HepG2 (cell line): ENCODE measurements around the gene EPHB4. TPM values are rescaled to one million over a fixed set of nuclear protein-coding genes. Genes with fewer than 3 reads are reported as not detected.

ENCODE experiments used
- AHDC1 ChIP-seq: sonication (generic); formaldehyde crosslinking; IDR thresholded peaks from 2 replicates; pipeline ENCODE4 v1.5.1; 2020; ENCODE audit warnings: mild to moderate bottlenecking, missing genetic modification reagents, borderline replicate concordance
- BCL6 ChIP-seq: IDR thresholded peaks from 2 replicates; pipeline ENCODE4 v1.6.1; 2016; ENCODE audit warnings: missing genetic modification reagents, missing compliant biosample characterization
- ESRRA ChIP-seq: sonication (generic); formaldehyde crosslinking; IDR thresholded peaks from 2 replicates; pipeline ENCODE4 v1.5.1; 2020; ENCODE audit warnings: mild to moderate bottlenecking, low read depth, missing genetic modification reagents
- FOXP4 ChIP-seq: sonication (generic); formaldehyde crosslinking; IDR thresholded peaks from 2 replicates; pipeline ENCODE4 v1.4.0; 2020; ENCODE audit warnings: missing genetic modification reagents
- GABPA ChIP-seq, 2 experiments: IDR thresholded peaks; 2 replicates each; pipeline ENCODE4 v1.6.1; 2011 to 2016; ENCODE audit warnings: low read depth in 2 of 2, low read length in 1 of 2, missing biosample characterization in 1 of 2, missing genetic modification characterization in 1 of 2
- HDAC1 ChIP-seq: sonication (generic); formaldehyde crosslinking; IDR thresholded peaks from 2 replicates; pipeline ENCODE4 v1.5.1; 2020; ENCODE audit warnings: mild to moderate bottlenecking, missing genetic modification reagents
- KAT8 ChIP-seq: IDR thresholded peaks from 2 replicates; pipeline ENCODE4 v1.6.1; 2016; ENCODE audit warnings: missing genetic modification reagents, missing compliant biosample characterization
- LCORL ChIP-seq, 2 experiments: fragments of 450-650 bp in 1 of 2; sonication (generic) in 1 of 2; formaldehyde crosslinking in 1 of 2; IDR thresholded peaks; 2 replicates each; pipeline versions ENCODE4 v1.5.0 to v1.6.1; 2017 to 2020; ENCODE audit warnings: antibody characterized with exemption in 1 of 2, missing genetic modification reagents in 1 of 2
- RFXAP ChIP-seq: sonication (generic); formaldehyde crosslinking; IDR thresholded peaks from 2 replicates; pipeline ENCODE4 v1.4.0; 2020; ENCODE audit warnings: missing genetic modification reagents, borderline replicate concordance
- RXRB ChIP-seq: IDR thresholded peaks from 2 replicates; pipeline ENCODE4 v1.6.1; 2016; ENCODE audit warnings: borderline replicate concordance, missing genetic modification reagents, missing compliant biosample characterization
- TAF1 ChIP-seq: sonication (generic); formaldehyde crosslinking; IDR thresholded peaks from 2 replicates; pipeline ENCODE4 v1.4.0; 2020; ENCODE audit warnings: missing genetic modification reagents
- ZBTB37 ChIP-seq: sonication (generic); formaldehyde crosslinking; IDR thresholded peaks from 2 replicates; pipeline ENCODE4 v1.4.0; 2020; ENCODE audit warnings: mild to moderate bottlenecking, missing genetic modification reagents
- ZBTB42 ChIP-seq: sonication (generic); formaldehyde crosslinking; IDR thresholded peaks from 2 replicates; pipeline ENCODE4 v1.5.0; 2020; ENCODE audit warnings: mild to moderate bottlenecking, missing genetic modification reagents
- ZNF414 ChIP-seq: sonication (generic); formaldehyde crosslinking; IDR thresholded peaks from 2 replicates; pipeline ENCODE4 v1.5.0; 2020; ENCODE audit warnings: missing genetic modification reagents
- ZNF580 ChIP-seq: IDR thresholded peaks from 2 replicates; pipeline ENCODE4 v1.6.1; 2016; ENCODE audit warnings: low read depth, borderline replicate concordance
- ZNF772 ChIP-seq: sonication (generic); formaldehyde crosslinking; IDR thresholded peaks from 2 replicates; pipeline ENCODE4 v1.5.0; 2020; ENCODE audit warnings: mild to moderate bottlenecking, missing genetic modification reagents
- ZNF777 ChIP-seq: sonication (generic); formaldehyde crosslinking; IDR thresholded peaks from 2 replicates; pipeline ENCODE4 v1.4.0; 2020; ENCODE audit warnings: missing genetic modification reagents
- polyA plus RNA-seq, 8 experiments: library from polyadenylated mRNA; depleted of rRNA in 3 of 8; stranded (reverse) in 7 of 8; unstranded in 1 of 8; fragments of >200 nt; fragmentation: Illumina TruSeq in 4 of 8; extraction: Trizol in 4 of 8; gene quantifications; 2 replicates each; pipeline versions ENCODE4 v1.2.1 to v1.2.3, GENCODE V29; 2011 to 2016; ENCODE audit warnings: low read depth in 4 of 8, missing spikeins in 1 of 8, mixed read lengths in 1 of 8; ENCODE audit not compliant: insufficient read depth in 1 of 8
- total RNA-seq, 5 experiments: library from RNA; depleted of rRNA; stranded (reverse); fragments of >200 nt; fragmentation: Illumina TruSeq; extraction: Trizol; gene quantifications; 2 replicates each; pipeline ENCODE4 v1.2.3, GENCODE V29; 2016; ENCODE audit warnings: low read depth in 1 of 5

Gene EPHB4
- total and polyA plus RNA-seq, 2 of the 13 experiments (the other 11 are each of a cell fraction or from before 2014, with no cell fraction given), result 61.4 to 69.6 TPM

- TF ChIP-seq LCORL (IDR thresholded peaks at IDR 0.05) (no peak), LCORL (CRISPR knock-in tag; IDR thresholded peaks at IDR 0.05) (peak; percentile 45; the same call in 1 of the 2 replicates), BCL6 (CRISPR knock-in tag) (no peak), ZNF772 (CRISPR knock-in tag) (0 out of 2 replicates have a peak, but pooled peaks have one; percentile 62), TAF1 (CRISPR knock-in tag) (peak; percentile 45; the same call in 1 of the 2 replicates), AHDC1 (0 out of 2 replicates have a peak, but pooled peaks have one; percentile 5), ZBTB37 (CRISPR knock-in tag) (no peak), RFXAP (CRISPR knock-in tag) (0 out of 2 replicates have a peak, but pooled peaks have one; percentile 22), GABPA (IDR thresholded peaks at IDR 0.05; ENCODE audit: low read depth, low read length) (0 out of 2 replicates have a peak, but pooled peaks have one; percentile 18), GABPA (CRISPR knock-in tag; IDR thresholded peaks at IDR 0.05; ENCODE audit: low read depth) (no peak; the same call in 1 of the 2 replicates), ZNF777 (peak; percentile 13; the same call in 1 of the 2 replicates), RXRB (CRISPR knock-in tag) (peak; percentile 6; the same call in 1 of the 2 replicates), ZBTB42 (CRISPR knock-in tag) (peak; percentile 80; the same call in 1 of the 2 replicates), HDAC1 (CRISPR knock-in tag) (peak; percentile 95), ZNF414 (CRISPR knock-in tag) (0 out of 2 replicates have a peak, but pooled peaks have one; percentile 13), KAT8 (CRISPR knock-in tag) (peak; percentile 37; the same call in 1 of the 2 replicates), FOXP4 (CRISPR knock-in tag) (0 out of 2 replicates have a peak, but pooled peaks have one; percentile 16), ZNF580 (CRISPR knock-in tag) (peak; percentile 53; the same call in 1 of the 2 replicates), ESRRA (CRISPR knock-in tag) (0 out of 2 replicates have a peak, but pooled peaks have one; percentile 5)
Measured at GRCh38 chr7:100852048-100852872, 24.9 kb upstream of the EPHB4 start, which contains the start of gene SLC12A9 (continued).
